B cell (primary cell): ENCODE data around the gene SIDT2.

Source experiments
- EZH2 ChIP-seq: IDR thresholded peaks from 2 replicates; pipeline ENCODE4 v1.6.1; 2012; ENCODE audit warnings: borderline replicate concordance, low read depth, mild to moderate bottlenecking, moderate library complexity, low read length; ENCODE audit not compliant: insufficient read depth, poor library complexity, severe bottlenecking
- TF ChIP-seq, protein P1 (sequence below): fragments of 200-600 bp; IDR thresholded peaks from one replicate; pipeline ENCODE4 v1.8.0; 2022; ENCODE audit warnings: antibody characterized with exemption, mild to moderate bottlenecking

DNA sequence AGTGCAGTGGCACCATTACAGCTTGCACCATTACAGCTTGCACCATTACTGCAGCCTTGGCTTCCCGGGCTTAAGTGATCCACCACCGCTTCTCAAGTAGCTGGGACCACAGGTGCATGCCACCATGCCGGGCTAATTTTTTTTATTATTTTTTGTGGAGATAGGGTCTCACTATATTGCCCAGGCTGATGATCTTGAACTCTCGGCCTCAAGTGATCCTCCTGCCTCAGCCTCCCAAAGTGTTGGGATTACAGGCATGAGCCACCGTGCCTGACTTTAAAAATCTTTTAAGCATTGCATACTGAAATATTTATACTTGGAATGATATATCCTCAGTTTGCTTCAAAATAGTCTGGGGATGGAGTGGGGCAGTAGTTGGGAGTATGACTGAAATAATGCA is 24.1 kb upstream of the SIDT2 start:
- TF ChIP-seq, protein P1, sequence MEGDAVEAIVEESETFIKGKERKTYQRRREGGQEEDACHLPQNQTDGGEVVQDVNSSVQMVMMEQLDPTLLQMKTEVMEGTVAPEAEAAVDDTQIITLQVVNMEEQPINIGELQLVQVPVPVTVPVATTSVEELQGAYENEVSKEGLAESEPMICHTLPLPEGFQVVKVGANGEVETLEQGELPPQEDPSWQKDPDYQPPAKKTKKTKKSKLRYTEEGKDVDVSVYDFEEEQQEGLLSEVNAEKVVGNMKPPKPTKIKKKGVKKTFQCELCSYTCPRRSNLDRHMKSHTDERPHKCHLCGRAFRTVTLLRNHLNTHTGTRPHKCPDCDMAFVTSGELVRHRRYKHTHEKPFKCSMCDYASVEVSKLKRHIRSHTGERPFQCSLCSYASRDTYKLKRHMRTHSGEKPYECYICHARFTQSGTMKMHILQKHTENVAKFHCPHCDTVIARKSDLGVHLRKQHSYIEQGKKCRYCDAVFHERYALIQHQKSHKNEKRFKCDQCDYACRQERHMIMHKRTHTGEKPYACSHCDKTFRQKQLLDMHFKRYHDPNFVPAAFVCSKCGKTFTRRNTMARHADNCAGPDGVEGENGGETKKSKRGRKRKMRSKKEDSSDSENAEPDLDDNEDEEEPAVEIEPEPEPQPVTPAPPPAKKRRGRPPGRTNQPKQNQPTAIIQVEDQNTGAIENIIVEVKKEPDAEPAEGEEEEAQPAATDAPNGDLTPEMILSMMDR: no peak
- TF ChIP-seq EZH2: no peak
